GM12801 (cell line): ENCODE data around the gene B4GALNT3.

Source experiments
- TF ChIP-seq, protein P1 (sequence below): IDR thresholded peaks from one replicate; pipeline ENCODE4 v1.5.1; 2011; ENCODE audit warnings: control low read depth; ENCODE audit not compliant: insufficient read length; ENCODE audit errors: extremely low read depth

B4GALNT3 gene

DNA sequence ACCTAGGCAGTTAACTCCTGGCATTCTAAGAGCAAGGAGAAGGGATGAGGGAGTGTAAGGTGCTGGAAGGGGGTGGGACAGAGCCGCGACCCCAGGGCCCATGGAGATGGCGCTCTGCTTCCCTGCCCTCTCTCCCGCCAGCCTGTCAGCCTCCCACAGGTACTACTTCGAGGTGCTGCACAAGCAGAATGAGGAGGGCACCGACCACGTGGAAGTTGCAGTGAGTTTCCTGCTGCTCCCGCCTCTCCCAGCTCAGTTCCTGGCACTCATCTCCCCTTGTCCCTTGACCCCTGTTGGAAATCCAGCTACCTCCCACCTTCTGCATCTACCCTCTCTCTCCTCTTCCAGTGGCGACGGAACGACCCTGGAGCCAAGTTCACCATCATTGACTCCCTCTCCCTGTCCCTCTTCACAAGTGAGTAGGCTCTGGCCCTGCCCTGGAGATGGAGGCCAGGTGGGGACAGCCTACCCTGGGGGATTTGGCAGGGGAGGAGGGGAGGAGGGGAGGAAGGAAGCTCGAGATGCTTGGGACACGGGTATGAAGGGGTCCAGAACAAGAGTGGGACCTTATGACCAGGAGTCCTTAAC lies 88.2 kb downstream of the B4GALNT3 start:
- TF ChIP-seq, protein P1, sequence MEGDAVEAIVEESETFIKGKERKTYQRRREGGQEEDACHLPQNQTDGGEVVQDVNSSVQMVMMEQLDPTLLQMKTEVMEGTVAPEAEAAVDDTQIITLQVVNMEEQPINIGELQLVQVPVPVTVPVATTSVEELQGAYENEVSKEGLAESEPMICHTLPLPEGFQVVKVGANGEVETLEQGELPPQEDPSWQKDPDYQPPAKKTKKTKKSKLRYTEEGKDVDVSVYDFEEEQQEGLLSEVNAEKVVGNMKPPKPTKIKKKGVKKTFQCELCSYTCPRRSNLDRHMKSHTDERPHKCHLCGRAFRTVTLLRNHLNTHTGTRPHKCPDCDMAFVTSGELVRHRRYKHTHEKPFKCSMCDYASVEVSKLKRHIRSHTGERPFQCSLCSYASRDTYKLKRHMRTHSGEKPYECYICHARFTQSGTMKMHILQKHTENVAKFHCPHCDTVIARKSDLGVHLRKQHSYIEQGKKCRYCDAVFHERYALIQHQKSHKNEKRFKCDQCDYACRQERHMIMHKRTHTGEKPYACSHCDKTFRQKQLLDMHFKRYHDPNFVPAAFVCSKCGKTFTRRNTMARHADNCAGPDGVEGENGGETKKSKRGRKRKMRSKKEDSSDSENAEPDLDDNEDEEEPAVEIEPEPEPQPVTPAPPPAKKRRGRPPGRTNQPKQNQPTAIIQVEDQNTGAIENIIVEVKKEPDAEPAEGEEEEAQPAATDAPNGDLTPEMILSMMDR: no peak

DNA sequence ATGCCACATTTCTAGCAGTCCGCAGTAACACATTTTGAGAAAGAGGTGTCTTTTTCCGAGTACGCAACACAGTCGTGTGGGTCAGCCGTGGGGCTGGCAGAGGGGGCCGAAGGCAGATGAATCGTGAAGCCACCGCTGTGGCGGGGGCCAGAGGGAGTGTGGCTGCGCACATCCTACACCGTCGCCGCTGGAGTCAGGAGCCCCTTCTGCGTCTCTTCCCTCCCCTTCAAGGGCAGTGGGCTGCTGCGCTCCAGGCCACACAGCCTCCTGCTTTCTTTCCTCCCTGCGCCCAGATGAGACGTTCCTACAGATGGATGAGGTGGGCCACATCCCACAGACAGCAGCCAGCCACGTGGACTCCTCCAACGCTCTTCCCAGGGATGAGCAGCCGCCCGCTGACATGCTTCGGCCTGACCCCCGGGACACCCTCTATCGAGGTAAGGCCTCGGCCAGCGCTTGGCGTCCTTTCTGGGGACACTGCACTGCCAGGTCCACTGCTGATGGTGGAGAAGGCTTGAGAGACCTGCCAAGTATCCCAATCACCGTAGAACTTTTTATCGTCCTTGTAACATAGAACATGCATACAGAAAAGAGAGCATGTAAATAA lies 89.8 kb downstream of the B4GALNT3 start:
- TF ChIP-seq, protein P1: no peak

DNA sequence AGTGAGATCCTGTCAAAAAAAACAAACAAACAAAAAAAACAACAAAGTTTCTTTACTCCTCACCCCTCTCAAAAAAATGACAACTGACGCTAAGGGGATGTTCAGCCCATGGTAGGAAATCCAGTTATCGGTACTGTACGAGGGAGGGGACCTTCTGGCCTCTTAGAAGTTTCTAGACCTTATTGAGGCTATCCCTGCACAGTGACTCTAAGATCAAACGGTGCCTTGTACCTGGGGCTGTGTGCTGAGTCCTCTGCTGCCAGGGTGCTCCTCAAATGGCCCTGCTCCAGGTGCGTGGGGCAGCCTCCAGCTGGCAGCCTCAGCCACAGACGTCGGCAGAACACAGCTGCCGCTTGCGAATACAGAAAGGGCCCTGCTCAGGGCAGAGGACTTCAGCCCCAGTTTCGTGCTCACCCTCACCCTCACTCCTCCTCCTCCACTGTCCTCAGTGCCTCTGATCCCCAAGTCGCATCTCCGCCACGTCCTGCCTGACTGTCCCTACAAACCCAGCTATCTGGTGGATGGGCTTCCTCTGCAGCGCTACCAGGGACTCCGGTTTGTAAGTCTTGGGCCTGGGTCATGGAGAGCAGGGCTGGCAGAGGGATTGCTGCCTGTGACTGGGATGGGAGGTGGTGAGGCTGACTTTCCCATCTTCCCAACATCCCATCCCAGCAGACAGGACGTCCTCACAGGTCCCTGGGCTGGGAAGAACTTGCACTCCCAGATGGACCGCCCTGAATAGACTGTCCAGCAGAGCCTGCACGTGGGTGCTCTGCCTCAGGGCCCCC lies 90.9 kb downstream of the B4GALNT3 start:
- TF ChIP-seq, protein P1: no peak

DNA sequence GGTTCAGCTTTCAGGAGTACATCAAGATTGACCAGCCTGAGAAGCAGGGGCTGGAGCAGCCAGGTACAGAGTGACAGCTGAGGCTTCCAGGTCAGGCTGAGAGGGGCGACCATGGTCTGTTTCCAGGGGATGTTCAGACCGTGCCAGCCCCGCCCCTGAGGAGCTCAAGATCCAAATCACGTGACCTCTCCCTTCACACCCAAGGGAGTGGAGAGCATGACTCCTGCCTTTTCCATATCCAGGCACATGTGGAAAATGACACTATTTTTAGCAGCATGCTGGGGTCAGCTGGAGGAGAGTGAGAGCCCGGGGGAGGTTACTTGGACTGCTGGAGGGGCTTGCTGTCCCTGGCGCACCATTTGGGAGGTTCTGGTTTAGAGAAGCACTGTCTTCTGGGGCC lies 92.7 kb downstream of the B4GALNT3 start:
- TF ChIP-seq, protein P1: no peak

DNA sequence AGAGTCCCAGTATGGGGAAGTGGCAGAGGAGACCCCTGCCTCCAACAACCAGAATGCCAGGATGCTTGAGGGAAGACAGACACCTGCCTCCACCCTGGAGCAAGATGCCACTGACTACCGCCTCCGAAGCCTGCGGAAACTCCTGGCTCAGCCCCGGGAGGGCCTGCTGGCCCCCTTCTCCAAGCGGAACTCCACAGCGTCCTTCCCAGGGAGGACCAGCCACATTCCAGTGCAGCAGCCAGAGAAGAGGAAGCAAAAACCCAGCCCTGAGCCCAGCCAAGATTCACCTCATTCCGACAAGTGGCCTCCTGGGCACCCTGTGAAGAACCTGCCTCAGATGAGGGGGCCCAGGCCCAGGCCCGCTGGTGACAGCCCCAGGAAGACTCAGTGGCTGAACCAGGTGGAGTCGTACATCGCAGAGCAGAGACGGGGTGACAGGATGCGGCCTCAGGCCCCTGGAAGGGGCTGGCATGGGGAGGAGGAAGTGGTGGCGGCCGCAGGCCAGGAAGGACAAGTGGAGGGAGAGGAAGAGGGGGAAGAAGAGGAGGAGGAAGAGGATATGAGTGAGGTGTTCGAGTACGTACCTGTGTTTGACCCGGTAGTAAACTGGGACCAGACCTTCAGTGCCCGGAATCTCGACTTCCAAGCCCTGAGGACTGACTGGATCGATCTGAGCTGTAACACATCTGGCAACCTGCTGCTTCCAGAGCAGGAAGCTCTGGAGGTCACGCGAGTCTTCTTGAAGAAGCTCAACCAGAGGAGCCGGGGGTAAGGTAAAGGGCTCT lies 93.7 kb downstream of the B4GALNT3 start:
- TF ChIP-seq, protein P1: no peak

DNA sequence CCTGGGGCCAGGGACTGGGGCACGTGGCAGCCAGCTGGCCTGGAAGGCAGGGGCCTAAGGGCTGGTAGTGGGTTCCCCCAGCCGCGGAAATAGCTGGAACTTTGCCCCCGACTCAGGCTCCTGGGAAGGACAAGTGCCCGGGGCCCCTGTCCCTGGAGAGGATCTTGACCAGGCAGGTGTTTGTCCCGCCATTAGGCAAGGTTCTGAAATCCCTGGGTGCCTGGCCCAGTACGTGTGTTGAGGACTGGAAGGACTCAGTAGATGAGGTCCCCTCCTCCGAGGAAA lies 94.2 kb downstream of the B4GALNT3 start:
- TF ChIP-seq, protein P1: no peak

DNA sequence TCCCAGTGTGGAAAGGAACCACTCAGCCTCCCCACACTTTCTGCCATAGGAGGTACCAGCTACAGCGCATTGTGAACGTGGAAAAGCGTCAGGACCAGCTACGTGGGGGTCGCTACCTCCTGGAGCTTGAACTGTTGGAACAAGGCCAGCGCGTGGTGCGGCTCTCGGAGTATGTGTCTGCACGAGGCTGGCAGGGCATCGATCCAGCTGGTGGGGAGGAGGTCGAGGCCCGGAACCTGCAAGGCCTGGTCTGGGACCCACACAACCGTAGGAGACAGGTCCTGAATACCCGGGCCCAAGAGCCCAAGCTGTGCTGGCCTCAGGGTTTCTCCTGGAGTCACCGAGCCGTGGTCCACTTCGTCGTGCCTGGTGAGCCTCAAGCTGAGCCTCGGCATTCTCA lies 96.8 kb downstream of the B4GALNT3 start:
- TF ChIP-seq, protein P1: no peak
